ENCODE results near the gene MYO1F. TPM values are rescaled to one million over a fixed set of nuclear protein-coding genes. Genes with fewer than 3 reads are reported as not detected.

Gene MYO1F
- total RNA-seq, 2 donors from 2014 or later, result 6.1 to 9.4 TPM

DNA sequence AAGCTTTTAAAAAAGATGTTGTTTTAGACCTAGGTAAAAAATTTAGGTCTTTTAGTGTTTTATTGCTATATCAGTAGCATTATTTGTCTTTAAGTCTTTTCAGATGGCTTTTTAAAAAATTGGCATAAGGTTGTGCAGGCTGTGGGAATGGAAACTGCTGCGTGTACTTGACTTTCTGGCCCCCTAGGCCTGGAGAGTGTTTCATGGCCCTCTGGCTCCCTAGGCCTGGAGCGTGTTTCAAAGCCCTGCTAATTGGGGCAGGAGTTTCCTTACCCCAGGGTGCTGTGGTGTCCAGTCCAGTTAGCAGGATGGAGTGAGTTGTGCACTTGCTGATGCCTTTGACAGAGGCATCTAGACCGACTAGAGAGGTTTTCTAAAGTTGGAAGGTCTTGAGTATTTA is 98.6 kb downstream of the MYO1F start:
- no peak for DNase-seq (ENCODE audit: low spot score)
- Histone ChIP-seq H3K27me3 (replicated peaks; ENCODE audit: insufficient read depth) (no peaks in the 10 kb centered on the region), H3K4me3 (no peak overlapping the region), H3K36me3 (peaks cover 0 to 4% of the 10 kb centered on the region in 2 donors), H3K27ac (no peak overlapping the region), H3K4me1 (replicated peaks) (peaks cover 9% of the 10 kb centered on the region), H3K9me3 (no peaks in the 10 kb centered on the region)
- intact Hi-C loops (cut with DNase I), result no loop called here
- TF ChIP-seq, protein P1, sequence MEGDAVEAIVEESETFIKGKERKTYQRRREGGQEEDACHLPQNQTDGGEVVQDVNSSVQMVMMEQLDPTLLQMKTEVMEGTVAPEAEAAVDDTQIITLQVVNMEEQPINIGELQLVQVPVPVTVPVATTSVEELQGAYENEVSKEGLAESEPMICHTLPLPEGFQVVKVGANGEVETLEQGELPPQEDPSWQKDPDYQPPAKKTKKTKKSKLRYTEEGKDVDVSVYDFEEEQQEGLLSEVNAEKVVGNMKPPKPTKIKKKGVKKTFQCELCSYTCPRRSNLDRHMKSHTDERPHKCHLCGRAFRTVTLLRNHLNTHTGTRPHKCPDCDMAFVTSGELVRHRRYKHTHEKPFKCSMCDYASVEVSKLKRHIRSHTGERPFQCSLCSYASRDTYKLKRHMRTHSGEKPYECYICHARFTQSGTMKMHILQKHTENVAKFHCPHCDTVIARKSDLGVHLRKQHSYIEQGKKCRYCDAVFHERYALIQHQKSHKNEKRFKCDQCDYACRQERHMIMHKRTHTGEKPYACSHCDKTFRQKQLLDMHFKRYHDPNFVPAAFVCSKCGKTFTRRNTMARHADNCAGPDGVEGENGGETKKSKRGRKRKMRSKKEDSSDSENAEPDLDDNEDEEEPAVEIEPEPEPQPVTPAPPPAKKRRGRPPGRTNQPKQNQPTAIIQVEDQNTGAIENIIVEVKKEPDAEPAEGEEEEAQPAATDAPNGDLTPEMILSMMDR (IDR thresholded peaks at IDR 0.05), result no peak
- TF ChIP-seq POLR2A (IDR thresholded peaks at IDR 0.05) (no peak), POLR2AphosphoS5 (IDR thresholded peaks at IDR 0.05) (no peak)
- WGBS, result 51% methylated on average over 3 of the region's 3 CpGs

DNA sequence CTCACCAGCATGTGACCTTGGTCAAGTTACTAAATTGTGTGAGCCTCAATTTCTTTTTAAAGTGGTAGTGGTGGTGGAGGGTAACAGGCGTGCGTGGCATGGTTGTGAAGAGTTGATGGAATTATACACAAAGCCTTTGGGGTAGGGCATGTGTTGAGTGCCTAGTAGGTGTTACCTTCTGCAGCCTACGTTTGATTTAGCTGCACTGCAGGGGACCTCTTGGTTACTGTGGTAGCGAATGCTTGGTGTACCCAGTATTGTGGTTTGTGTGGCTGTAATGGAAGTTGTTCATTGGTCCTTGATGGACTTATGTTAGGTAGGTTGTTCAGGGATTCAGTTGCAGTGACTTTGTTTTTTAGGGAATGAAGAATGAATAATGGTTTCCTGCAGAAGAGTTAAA is 99.4 kb downstream of the MYO1F start:
- Histone ChIP-seq H3K36me3 (peaks cover 0 to 4% of the 10 kb centered on the region in 2 donors), H3K4me3 (no peak overlapping the region), H3K27me3 (replicated peaks; ENCODE audit: insufficient read depth) (no peaks in the 10 kb centered on the region), H3K27ac (no peak overlapping the region), H3K9me3 (no peaks in the 10 kb centered on the region), H3K4me1 (replicated peaks) (peaks cover 9% of the 10 kb centered on the region)
- intact Hi-C loops (cut with DNase I), result no loop called here
- no peak for DNase-seq (ENCODE audit: low spot score)
- 82% methylated on average over 4 of the region's 4 CpGs for WGBS
- TF ChIP-seq POLR2A (IDR thresholded peaks at IDR 0.05) (no peak), POLR2AphosphoS5 (IDR thresholded peaks at IDR 0.05) (no peak)
- TF ChIP-seq, protein P1 (IDR thresholded peaks at IDR 0.05), result no peak

DNA sequence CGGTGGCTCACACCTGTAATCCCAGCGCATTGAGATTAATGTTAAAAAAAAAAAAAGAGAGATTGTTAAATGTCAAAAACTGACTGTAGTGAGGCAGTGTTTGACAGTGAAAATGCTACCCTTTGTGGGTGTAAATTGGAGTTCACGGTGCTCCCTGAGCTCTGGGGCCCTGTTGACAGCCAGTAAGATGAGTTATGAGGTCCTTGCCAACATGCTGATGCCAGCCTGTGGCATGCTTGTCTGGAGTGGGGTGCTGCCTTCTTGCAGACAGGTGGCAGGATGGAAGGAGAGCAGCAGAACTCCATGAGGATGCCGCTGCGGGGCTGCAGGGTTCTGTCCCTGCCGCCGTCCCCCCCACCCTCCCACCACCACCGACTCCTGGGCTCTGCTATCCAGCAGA is 100.7 kb downstream of the MYO1F start:
- H3K4me3 ChIP-seq, result no peak overlapping the region
- WGBS, result 65% methylated on average over 8 of the region's 8 CpGs
- TF ChIP-seq POLR2AphosphoS5 (IDR thresholded peaks at IDR 0.05) (no peak), POLR2A (IDR thresholded peaks at IDR 0.05) (no peak)
- TF ChIP-seq, protein P1 (IDR thresholded peaks at IDR 0.05), result no peak
- intact Hi-C loops (cut with DNase I), result no loop called here
- peaks cover 8% of the 10 kb centered on the region for H3K4me1 ChIP-seq (replicated peaks)
- no peak for DNase-seq (ENCODE audit: low spot score)
- H3K9me3 ChIP-seq, result no peaks in the 10 kb centered on the region
- H3K27ac ChIP-seq, result no peak overlapping the region
- H3K36me3 ChIP-seq, result peaks cover 4% of the 10 kb centered on the region in 2 donors
- H3K27me3 ChIP-seq (replicated peaks; ENCODE audit: insufficient read depth), result no peaks in the 10 kb centered on the region

DNA sequence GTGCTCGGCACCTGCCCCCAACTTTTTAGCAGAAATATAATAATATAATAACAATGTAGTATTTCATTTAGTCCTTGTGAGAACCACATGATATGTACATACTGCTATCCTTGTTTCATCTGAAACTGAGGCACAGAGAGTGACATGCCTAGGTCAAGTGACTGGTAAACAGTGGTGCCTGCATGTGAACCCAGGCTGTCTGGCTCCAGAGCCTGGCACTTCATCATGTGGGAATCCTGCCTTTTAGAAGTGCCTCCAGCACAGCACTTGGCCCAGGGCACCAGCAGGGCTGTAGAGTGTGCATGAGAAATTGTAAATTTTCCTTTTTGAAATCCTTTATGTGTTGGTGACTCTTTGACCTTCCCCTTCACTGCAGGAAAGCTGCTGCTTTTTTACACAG is 102.2 kb downstream of the MYO1F start:
- Histone ChIP-seq H3K27me3 (replicated peaks; ENCODE audit: insufficient read depth) (no peaks in the 10 kb centered on the region), H3K36me3 (peaks cover 4 to 8% of the 10 kb centered on the region in 2 donors), H3K27ac (no peak overlapping the region), H3K9me3 (no peaks in the 10 kb centered on the region), H3K4me3 (no peak overlapping the region), H3K4me1 (replicated peaks) (no peaks in the 10 kb centered on the region)
- intact Hi-C loops (cut with DNase I), result no loop called here
- 100% methylated on average over 1 of the region's 1 CpG for WGBS
- TF ChIP-seq, protein P1 (IDR thresholded peaks at IDR 0.05), result no peak
- TF ChIP-seq POLR2AphosphoS5 (IDR thresholded peaks at IDR 0.05), result no peak
- no peak for TF ChIP-seq POLR2A (IDR thresholded peaks at IDR 0.05)
- DNase-seq (ENCODE audit: low spot score), result no peak

DNA sequence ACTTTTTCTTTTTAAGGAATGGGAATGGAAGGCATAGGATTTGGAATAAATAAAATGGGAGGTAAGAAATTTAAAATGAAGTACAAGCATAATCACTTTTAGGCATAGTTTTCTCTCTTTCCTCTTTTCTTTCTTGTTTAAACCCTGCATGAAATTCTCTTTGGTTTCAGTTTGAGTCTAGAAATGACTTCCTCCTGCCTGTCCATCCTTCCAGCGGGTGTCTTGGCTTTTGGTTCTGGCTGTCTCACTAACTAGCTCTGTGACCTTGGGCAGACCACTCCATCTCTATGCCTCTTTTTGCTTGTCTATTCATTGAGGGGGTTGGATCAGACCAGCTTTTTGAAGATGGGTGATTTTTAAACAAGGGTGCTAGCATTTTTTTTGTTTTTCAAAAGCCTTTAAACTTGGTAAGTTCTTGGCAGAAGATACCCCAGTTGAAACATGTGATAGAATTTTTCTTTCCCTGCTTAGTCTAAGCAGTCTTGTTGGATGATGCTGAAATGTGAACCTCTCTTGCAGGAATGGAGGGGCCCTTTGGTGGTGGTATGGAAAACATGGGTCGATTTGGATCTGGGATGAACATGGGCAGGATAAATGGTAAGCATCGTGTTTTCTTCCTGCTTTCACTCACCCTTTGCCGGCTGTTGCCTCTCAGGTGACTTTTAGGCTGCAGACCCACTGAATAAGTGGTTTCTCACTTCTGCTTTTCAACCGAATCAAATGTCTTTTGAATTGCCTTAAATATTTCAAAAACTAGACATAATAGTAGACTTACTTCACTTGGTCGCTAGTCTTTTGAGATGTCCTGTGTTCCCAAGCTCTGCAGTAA is 103.4 kb downstream of the MYO1F start:
- TF ChIP-seq, protein P1 (IDR thresholded peaks at IDR 0.05), result no peak
- no peak for TF ChIP-seq POLR2AphosphoS5 (IDR thresholded peaks at IDR 0.05)
- TF ChIP-seq POLR2A (IDR thresholded peaks at IDR 0.05), result no peak
- no peak overlapping the region for H3K4me3 ChIP-seq
- WGBS, result 87% methylated on average over 6 of the region's 6 CpGs
- H3K4me1 ChIP-seq (replicated peaks), result no peaks in the 10 kb centered on the region
- no peaks in the 10 kb centered on the region for H3K9me3 ChIP-seq
- H3K27ac ChIP-seq, result no peak overlapping the region
- H3K36me3 ChIP-seq, result peaks cover 10 to 16% of the 10 kb centered on the region in 2 donors
- no peaks in the 10 kb centered on the region for H3K27me3 ChIP-seq (replicated peaks; ENCODE audit: insufficient read depth)
- no peak for DNase-seq (ENCODE audit: low spot score)
- intact Hi-C loops (cut with DNase I), result no loop called here
